T-helper 2 cell treated with Interferon-gamma antibody and Interleukin-4, amounts not matched to agents 5 μg/mL and 100 μg/mL, for 36 hours (primary cell): ENCODE results near the gene VWA2.

Experiments
- DNase-seq: peaks from one replicate; pipeline ENCODE4 v3.0.0; 2021; ENCODE audit warnings: low spot score
- H3K27ac Mint-ChIP-seq: one replicate; pipeline ENCODE4 v1.8.0; 2021; ENCODE audit warnings: mild to moderate bottlenecking, mixed read lengths
- H3K27me3 Mint-ChIP-seq: one replicate; pipeline ENCODE4 v1.8.0; 2021; ENCODE audit warnings: low read depth, mixed read lengths
- H3K36me3 Mint-ChIP-seq: one replicate; pipeline ENCODE4 v1.8.0; 2021; ENCODE audit warnings: low read depth, mixed read lengths
- H3K4me1 Mint-ChIP-seq: one replicate; pipeline ENCODE4 v1.8.0; 2021; ENCODE audit warnings: low read depth, mixed read lengths
- H3K4me3 Mint-ChIP-seq: one replicate; pipeline ENCODE4 v1.8.0; 2022; ENCODE audit warnings: mild to moderate bottlenecking, moderate library complexity, mixed read lengths
- H3K9me3 Mint-ChIP-seq: one replicate; pipeline ENCODE4 v1.8.0; 2021; ENCODE audit warnings: mixed read lengths

Gene VWA2

GRCh38 chr10:114232561-114233176, 6.4 kb upstream of the VWA2 start:
- H3K4me1 Mint-ChIP-seq, result no peaks in the 10 kb centered on the region
- H3K4me3 Mint-ChIP-seq, result no peak overlapping the region
- no peaks in the 10 kb centered on the region for H3K9me3 Mint-ChIP-seq
- H3K27me3 Mint-ChIP-seq, result peaks cover 19% of the 10 kb centered on the region
- no peaks in the 10 kb centered on the region for H3K36me3 Mint-ChIP-seq
- no peak overlapping the region for H3K27ac Mint-ChIP-seq
- no peak for DNase-seq

GRCh38 chr10:114233482-114233881, 5.6 kb upstream of the VWA2 start:
- DNase-seq, result no peak
- H3K4me3 Mint-ChIP-seq, result no peak overlapping the region
- H3K27ac Mint-ChIP-seq, result no peak overlapping the region
- no peaks in the 10 kb centered on the region for H3K4me1 Mint-ChIP-seq
- H3K36me3 Mint-ChIP-seq, result no peaks in the 10 kb centered on the region
- no peaks in the 10 kb centered on the region for H3K9me3 Mint-ChIP-seq
- peaks cover 19% of the 10 kb centered on the region for H3K27me3 Mint-ChIP-seq

- no peak overlapping the region for H3K4me3 Mint-ChIP-seq
- no peaks in the 10 kb centered on the region for H3K36me3 Mint-ChIP-seq
- H3K27me3 Mint-ChIP-seq, result peaks cover 24% of the 10 kb centered on the region
- H3K27ac Mint-ChIP-seq, result no peak overlapping the region
- H3K4me1 Mint-ChIP-seq, result no peaks in the 10 kb centered on the region
- DNase-seq, result no peak
- H3K9me3 Mint-ChIP-seq, result no peaks in the 10 kb centered on the region
Observed at GRCh38 chr10:114234132-114234531, 4.9 kb upstream of the VWA2 start.

DNA sequence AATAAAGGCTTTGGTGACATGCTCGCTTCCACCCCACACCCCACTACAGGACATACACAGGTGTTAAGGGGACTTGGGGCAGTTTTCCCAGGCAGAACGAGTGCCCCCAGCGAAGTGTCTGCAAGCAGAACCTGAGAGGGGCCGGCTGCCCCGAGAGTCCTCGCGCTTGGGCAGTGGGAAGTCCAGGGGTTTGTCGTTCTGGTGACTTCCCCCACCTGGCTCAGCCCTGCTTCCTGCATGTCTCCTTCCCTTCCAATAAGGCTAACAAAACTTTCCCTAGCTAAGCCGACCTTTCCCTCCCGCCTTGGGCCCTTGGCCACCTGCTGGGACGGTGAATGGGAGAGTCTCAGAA, 916 bp downstream of the VWA2 start:
- Mint-ChIP-seq H3K4me3 (no peak overlapping the region), H3K27me3 (peaks cover 62% of the 10 kb centered on the region), H3K36me3 (no peaks in the 10 kb centered on the region), H3K27ac (no peak overlapping the region), H3K4me1 (no peaks in the 10 kb centered on the region), H3K9me3 (no peaks in the 10 kb centered on the region)
- no peak for DNase-seq

- H3K27ac Mint-ChIP-seq, result no peak overlapping the region
- H3K36me3 Mint-ChIP-seq, result no peaks in the 10 kb centered on the region
- H3K4me3 Mint-ChIP-seq, result no peak overlapping the region
- H3K9me3 Mint-ChIP-seq, result no peaks in the 10 kb centered on the region
- peaks cover 59% of the 10 kb centered on the region for H3K27me3 Mint-ChIP-seq
- no peaks in the 10 kb centered on the region for H3K4me1 Mint-ChIP-seq
- DNase-seq, result no peak
Observed at GRCh38 chr10:114242235-114242634, 3.2 kb downstream of the VWA2 start.

DNA sequence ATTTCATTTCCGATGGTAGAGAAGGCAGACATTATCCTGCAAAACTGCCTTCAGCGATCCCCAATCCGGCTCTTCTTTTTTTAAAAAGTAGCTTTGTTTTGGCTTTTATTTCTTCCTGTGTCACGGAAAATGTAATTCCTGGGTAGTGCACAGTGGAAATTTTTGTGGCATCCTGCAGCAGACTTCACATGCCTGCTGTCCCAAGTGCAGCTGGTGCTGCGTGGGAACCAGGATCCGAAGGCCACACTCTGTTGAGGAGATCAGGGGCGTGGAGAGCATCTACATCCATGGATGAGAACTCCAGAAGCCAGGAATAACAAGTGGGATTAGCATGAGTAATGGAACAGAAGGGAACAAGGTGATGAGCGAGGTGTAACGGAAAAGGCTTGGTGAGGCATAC, 4.6 kb downstream of the VWA2 start:
- Mint-ChIP-seq H3K4me3 (no peak overlapping the region), H3K4me1 (no peaks in the 10 kb centered on the region), H3K9me3 (no peaks in the 10 kb centered on the region), H3K27ac (no peak overlapping the region), H3K36me3 (no peaks in the 10 kb centered on the region), H3K27me3 (peaks cover 48% of the 10 kb centered on the region)
- DNase-seq, result no peak

DNA sequence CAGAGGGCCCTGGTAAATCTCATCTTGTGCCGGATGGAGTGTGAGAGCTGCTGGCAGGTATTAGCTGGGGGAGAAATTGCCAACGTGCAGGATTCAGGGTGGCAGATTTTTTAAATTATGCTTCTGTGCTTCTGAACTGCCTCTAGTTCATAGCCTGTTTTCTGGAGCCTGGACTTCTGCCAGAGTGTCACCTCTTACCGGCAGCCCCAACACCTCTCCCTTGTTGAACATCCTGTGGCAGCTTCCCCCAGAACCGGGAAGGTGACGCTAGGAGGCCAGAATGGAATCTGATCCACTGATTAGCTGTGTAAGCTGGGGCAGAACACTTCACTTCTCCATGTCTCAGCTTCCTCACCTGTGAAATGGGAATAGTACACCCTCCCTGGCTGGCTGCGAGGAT, 5.1 kb downstream of the VWA2 start:
- peaks cover 43% of the 10 kb centered on the region for H3K27me3 Mint-ChIP-seq

DNA sequence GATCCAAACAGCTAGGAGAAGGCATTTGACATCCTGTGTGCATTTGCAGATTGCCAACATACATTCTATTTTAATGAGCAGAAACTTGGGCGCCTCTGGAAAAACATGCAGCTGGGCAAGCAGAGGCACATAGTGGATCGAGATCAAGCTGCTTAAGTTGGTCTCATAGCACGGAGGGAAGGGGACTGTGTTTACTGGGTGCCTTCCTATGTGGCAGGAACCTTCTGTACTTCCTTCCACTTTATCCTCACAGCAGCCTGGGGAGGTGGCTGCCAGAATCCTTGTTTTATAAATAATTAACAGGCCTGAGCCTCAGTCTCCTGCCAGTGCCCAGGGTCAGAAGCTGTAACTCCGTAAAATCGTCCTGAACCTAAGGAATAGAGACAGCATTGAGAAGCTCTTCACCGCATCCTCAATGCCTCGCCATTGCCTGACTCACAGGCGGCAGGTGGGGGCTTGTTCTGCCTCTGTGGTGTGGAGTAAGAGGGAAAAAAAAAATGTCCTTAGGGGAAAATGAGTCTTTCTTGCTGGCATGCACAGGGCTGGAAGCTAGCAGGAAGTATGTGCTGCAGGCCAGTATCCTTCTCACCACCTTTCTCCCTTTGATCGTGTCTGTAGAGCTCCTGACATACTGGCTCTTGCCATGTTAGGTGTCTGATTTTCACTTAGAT, 6.2 kb downstream of the VWA2 start:
- Mint-ChIP-seq H3K36me3 (no peaks in the 10 kb centered on the region), H3K4me1 (no peaks in the 10 kb centered on the region), H3K27me3 (peaks cover 40% of the 10 kb centered on the region), H3K27ac (no peak overlapping the region), H3K4me3 (no peak overlapping the region), H3K9me3 (no peaks in the 10 kb centered on the region)
- DNase-seq, result no peak

More for the DNA sequence above, 5.1 kb downstream of the VWA2 start:
- Mint-ChIP-seq H3K27ac (no peak overlapping the region), H3K36me3 (no peaks in the 10 kb centered on the region), H3K4me3 (no peak overlapping the region), H3K9me3 (no peaks in the 10 kb centered on the region), H3K4me1 (no peaks in the 10 kb centered on the region)
- no peak for DNase-seq

DNA sequence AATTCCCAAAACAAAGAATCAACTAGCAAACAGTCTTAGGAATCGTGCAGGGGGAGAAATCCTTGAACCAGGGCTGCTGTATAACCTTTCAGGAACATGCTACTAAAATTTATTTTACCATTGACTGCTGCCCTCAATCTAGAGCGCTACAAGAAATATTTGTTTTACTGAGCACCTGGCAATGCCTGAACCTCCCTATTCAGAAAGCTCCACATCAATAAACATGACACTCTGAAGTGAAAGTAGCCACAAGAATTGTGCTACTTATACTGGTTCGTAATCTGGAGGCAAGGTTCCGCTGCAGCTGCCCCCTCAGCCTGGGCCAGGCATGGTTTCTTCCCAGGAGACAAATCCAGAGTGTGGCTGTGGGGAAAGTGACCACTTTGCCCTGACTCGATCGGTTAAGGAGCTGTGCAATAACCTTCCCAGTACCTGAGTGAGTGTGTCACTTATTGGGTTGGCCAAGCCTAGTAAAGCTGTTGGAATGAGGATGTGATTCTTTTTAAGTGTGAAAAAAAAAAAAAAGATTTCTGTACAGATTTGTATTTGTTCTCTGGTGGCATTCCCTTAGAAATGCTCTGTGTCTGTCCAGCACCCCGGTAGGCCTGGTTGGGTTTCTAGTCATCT, 7.7 kb downstream of the VWA2 start:
- peaks cover 29% of the 10 kb centered on the region for H3K27me3 Mint-ChIP-seq
- no peak overlapping the region for H3K4me3 Mint-ChIP-seq
- H3K4me1 Mint-ChIP-seq, result no peaks in the 10 kb centered on the region
- H3K27ac Mint-ChIP-seq, result no peak overlapping the region
- no peaks in the 10 kb centered on the region for H3K36me3 Mint-ChIP-seq
- no peaks in the 10 kb centered on the region for H3K9me3 Mint-ChIP-seq
- DNase-seq, result no peak

GRCh38 chr10:114250236-114250635, 11.2 kb downstream of the VWA2 start:
- Mint-ChIP-seq H3K9me3 (no peaks in the 10 kb centered on the region), H3K36me3 (no peaks in the 10 kb centered on the region), H3K27me3 (no peaks in the 10 kb centered on the region), H3K4me1 (no peaks in the 10 kb centered on the region), H3K27ac (no peak overlapping the region), H3K4me3 (no peak overlapping the region)
- no peak for DNase-seq

DNA sequence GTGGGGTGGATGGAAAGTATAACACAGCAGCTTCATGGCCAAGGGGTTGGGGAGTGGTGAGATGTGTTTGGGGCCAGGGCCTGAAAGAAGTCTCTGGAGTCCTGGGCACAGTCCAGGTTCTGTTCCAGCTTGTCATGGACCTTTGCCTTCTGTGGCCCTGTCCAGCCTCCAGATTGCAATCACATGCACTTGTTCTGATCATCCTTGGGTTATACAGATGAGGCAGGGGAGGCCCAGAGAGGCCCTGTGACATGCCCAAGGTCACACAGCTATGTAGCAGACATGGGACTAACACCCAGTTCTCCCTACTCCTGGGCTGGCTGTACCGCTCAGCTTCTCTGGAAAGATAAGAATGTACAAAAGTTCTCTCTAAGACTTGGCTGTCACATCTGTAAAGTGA, 11.7 kb downstream of the VWA2 start:
- no peaks in the 10 kb centered on the region for H3K36me3 Mint-ChIP-seq
- H3K9me3 Mint-ChIP-seq, result no peaks in the 10 kb centered on the region
- H3K27me3 Mint-ChIP-seq, result no peaks in the 10 kb centered on the region
- no peaks in the 10 kb centered on the region for H3K4me1 Mint-ChIP-seq
- H3K4me3 Mint-ChIP-seq, result no peak overlapping the region
- no peak for DNase-seq
- no peak overlapping the region for H3K27ac Mint-ChIP-seq

GRCh38 chr10:114252092-114252491, 13.0 kb downstream of the VWA2 start:
- no peak for DNase-seq
- Mint-ChIP-seq H3K4me1 (no peaks in the 10 kb centered on the region), H3K4me3 (no peak overlapping the region), H3K36me3 (no peaks in the 10 kb centered on the region), H3K27ac (no peak overlapping the region), H3K9me3 (no peaks in the 10 kb centered on the region), H3K27me3 (no peaks in the 10 kb centered on the region)

GRCh38 chr10:114252883-114253282, 13.8 kb downstream of the VWA2 start:
- Mint-ChIP-seq H3K27ac (no peak overlapping the region), H3K4me3 (no peak overlapping the region), H3K9me3 (no peaks in the 10 kb centered on the region), H3K27me3 (no peaks in the 10 kb centered on the region), H3K4me1 (no peaks in the 10 kb centered on the region), H3K36me3 (no peaks in the 10 kb centered on the region)
- DNase-seq, result no peak

DNA sequence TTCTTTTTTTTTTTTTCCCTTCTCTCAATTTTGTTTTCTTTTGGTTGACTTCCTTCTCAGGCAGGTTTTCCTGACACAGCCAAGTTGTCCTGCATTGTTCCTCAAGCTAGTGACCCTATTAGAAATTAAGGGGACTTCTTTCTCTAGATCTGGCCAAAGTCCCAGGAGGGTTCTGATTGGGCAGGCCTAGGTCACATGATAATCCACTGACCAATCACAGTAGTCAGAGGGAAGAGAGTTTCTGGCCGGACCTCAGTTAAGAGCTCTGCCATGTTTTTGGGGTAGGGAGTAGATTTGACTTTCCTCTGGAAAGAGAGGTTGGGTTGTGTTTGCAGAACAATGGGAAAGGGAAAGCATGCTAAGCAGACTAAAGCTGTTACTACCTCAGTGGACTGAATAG, 16.2 kb downstream of the VWA2 start:
- Mint-ChIP-seq H3K27me3 (peaks cover 5% of the 10 kb centered on the region), H3K4me3 (no peak overlapping the region), H3K9me3 (no peaks in the 10 kb centered on the region), H3K36me3 (no peaks in the 10 kb centered on the region), H3K27ac (no peak overlapping the region), H3K4me1 (no peaks in the 10 kb centered on the region)
- no peak for DNase-seq
